NCI-H1092 treated with DMSO at 0.1 percent for 48 hours (cell line): ENCODE results near the gene CEP164.

Experiments used
- DNase-seq: peaks from one replicate; lab custom pipeline; 2025; lab: John Stamatoyannopoulos, UW

The CEP164 gene

GRCh38 chr11:117462864-117463247, 135.2 kb downstream of the CEP164 start:
- DNase-seq = no peak
